Renal cortex interstitium (tissue), 11 donors: Measurements from ENCODE around the gene SLC7A14. TPM values are rescaled to one million over a fixed set of nuclear protein-coding genes. Genes with fewer than 3 reads are reported as not detected.
"Not testable (repeated sequence)": the region's sequence is repeated elsewhere in the genome, so short reads cannot be mapped to it uniquely, and the experiment has no call there.

ENCODE experiments used
- DNase-seq, 11 donors: peaks; one replicate each; pipeline ENCODE4 v3.0.0-alpha.2; 2013; ENCODE audit warnings: low read depth in 9 of 11, low spot score in 4 of 11; ENCODE audit errors: extremely low read depth in 1 of 11
- polyA plus RNA-seq, 3 donors: library from polyadenylated mRNA; unstranded; fragments of 120-200 nt; gene quantifications; one replicate each; pipeline ENCODE4 v1.2.1, GENCODE V29; 2013; ENCODE audit not compliant: insufficient read length in 3 of 3

The SLC7A14 gene
- polyA plus RNA-seq, 3 donors: 1.4 to 2.7 (median 2.0) TPM

DNA sequence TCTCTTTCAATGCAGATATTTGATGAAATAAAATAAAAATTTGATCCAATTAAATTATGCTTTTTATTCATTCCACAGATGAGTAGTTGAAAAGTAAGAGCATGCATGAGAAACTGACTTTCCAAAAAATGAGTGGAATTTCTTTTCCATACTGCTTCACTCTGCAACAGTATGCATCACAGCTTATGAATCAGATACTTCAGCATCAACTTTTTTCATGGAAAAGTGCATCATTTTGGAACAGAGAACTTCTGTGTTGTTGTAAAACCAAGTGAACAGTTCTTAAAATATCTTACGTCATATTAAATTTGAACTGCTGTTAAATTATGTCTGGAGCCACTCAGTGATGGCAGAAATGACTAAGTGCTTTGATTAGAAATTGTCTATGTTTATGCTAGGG, 16.7 kb upstream of the SLC7A14 start:
- no peak for DNase-seq

- DNase-seq: no peak
Measured at GRCh38 chr3:170600005-170600624, 14.2 kb upstream of the SLC7A14 start.

GRCh38 chr3:170599091-170599490, 13.2 kb upstream of the SLC7A14 start:
- DNase-seq: no peak

DNA sequence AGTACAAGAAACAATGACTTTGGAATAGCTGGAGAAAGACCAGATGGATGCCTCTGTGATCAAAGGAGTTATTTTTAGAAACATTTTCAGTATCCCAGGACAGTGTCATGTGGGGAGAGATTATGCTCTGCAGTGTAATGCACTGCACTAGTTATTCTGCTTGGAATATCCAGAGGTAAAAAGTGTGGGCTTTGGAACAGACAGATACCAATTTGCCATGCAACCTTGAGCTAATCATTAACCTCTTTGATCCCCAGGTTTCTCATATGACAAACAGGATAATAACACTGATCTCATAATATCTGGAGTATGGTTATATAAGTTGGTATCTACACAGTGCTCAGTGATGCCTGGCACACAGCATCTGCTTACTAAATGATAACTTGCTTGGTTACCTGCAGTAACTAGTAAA, 12.2 kb upstream of the SLC7A14 start:
- no peak for DNase-seq

GRCh38 chr3:170594528-170594927, 8.7 kb upstream of the SLC7A14 start:
- DNase-seq: no peak

GRCh38 chr3:170593634-170594033, 7.8 kb upstream of the SLC7A14 start:
- no peak for DNase-seq

GRCh38 chr3:170589113-170589512, 3.2 kb upstream of the SLC7A14 start:
- DNase-seq: no peak

DNA sequence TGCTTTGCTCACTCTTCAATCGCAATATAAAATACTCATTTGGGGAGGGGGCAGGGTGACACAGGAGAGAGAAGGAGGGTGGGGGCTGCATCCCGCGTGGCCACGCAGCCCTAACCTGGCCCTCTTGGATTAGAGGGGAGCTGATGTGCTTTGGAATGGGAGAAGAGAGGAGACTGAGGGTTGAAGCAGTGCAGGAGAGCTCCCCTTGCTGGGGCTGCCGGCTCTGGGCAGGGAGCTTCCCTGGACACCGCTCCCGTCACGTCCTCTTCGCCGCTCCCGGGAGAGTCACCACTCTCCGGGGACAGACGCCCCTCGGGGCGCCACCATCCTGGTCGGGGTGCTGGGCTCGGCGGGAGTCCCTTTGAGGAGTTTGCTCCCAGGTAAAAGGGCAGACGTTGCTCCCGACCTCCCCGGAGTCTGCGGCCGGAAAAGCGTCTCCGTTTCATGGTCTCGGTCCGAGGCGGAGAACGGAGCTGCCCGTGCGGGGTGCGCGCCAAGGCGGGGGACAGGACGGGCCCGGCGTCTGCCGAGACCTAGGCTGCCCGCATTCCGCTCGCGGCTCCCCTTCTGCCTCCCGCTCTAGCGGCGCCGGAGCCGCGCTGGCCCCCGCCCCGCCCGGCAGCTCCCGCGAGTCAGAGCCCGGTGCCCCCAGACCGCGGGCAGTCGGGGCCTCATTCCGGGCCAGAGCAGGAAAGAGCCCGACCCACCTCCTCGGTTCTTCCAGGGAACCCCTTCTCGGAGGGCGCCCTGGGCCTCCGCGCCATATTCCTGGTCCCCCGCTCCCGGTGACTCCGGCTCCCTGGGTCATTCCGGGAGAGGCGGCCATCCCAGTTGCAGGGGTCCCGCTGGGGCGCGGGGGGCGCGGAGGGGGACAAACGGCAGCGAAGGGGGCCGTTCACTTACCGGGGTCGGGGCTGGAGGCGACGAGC, 603 bp downstream of the SLC7A14 start:
- DNase-seq: no peak

DNA sequence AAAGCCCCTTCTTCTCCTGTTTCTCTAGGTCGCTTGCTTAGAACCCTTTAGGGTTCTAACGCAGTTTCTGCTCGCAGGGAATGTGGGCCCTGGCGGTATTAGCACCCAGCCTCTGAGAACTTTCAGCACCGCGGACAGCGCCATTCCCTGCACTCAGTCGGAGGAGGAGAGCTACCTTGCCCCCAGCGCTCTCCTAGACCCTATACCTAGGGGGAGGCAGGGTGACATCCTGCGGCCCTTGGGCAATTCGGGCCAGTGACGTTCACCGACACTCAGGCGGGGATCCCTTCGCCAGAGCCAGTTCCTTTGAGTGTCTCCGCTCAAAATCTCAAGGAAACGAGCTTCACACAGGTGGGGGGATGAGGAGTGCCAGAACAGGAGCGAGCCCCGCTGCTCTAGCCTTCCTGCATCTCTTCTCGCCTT, 1.3 kb downstream of the SLC7A14 start:
- DNase-seq: peak; percentile 60 to 90 (median 79)

DNA sequence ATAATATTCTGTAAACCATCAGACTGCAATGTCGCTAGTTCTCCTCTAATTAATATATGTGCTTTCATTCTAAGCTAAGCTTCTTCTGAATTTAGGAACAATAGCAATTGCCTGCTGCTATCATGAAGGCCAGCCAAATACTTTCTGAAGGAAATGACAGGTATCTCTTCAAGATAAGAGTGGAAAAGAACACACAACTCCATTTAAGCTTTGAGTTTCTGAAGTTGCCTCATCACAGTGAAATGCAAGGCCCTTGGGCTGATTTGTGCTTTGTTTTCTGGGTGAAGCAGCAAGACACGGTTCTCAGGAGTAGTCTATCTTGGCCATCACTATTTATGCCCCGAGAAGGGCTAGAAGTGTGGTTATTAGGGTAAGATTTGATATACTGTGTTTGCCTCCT, 6.2 kb downstream of the SLC7A14 start:
- DNase-seq: no peak

DNA sequence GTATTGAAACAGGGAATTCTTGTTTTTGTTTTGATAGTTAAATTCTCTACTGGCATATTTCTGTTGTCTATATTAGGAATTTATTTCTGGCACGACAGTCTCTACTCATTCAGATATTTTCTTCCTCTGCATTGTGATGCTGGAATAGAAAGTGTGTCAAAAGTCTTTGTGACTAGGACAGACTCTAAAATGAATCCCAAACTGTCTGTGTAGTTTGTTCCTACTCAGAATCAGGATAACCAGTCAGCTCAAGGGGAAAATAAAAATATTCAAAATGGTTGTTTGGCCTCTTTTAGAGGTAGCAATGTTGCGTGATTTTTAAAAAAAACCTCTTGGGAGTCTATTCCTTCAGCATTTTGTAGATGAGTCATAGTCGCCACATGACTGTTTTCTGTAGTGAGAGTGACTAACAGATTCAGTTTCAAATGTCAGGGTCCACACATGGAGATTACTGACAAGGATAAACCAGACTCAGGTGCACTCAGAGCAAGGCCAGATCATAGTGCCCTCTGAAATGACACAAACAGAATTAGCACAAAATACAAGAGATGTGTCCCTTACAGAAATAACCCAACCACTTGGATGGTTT, 13.1 kb downstream of the SLC7A14 start:
- DNase-seq: no peak

DNA sequence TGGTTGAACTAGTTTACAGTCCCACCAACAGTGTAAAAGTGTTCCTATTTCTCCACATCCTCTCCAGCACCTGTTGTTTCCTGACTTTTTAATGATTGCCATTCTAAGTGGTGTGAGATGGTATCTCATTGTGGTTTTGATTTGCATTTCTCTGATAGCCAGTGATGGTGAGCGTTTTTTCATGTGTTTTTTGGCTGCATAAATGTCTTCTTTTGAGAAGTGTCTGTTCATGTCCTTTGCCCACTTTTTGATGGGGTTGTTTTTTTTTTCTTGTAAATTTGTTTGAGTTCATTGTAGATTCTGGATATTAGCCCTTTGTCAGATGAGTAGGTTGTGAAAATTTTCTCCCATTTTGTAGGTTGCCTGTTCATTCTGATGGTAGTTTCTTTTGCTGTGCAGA, 18.3 kb downstream of the SLC7A14 start:
- not testable (repeated sequence) for DNase-seq

DNA sequence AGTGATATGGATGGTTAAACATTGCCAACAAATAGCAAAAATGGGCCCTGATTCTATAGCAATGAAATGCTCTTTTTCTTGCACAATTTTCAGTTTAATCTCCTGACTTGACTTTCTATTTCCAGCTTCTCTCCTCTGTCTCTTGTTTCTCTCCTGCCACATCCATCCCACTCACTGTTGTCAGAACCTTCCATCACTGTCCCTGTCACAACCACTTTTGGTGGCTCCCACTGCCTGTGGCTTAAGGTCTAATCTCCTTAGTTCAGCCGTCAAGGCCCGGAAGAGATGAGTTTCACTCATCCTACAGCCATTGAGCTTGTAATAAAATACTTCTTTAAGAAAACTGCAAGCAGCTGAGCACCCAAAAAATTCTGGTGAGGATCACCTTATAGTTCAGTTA, 19.5 kb downstream of the SLC7A14 start:
- no peak for DNase-seq

DNA sequence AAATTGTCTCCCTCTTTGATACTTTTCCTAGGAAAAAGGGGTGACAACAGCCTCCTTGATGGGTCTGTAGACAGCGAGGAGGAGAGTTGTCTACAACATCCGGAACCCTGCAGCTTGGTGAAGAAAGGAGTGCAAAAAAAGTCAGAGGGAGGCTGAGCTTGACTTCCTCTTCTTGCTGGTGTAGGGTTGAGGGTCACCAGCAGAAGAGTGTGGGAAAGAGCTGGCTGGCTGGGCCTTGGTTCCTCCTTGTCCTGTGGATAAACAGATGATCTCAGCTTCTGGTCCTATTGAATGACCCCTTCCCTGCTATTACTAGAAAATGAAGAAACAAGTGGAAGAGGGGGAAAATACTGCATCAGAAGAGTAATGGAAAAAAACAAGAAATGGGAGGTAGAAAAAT, 20.4 kb downstream of the SLC7A14 start:
- DNase-seq: no peak

- DNase-seq: no peak
Measured at GRCh38 chr3:170564664-170565063, 21.2 kb downstream of the SLC7A14 start.

- no peak for DNase-seq
Measured at GRCh38 chr3:170563712-170564423, 22.0 kb downstream of the SLC7A14 start.

GRCh38 chr3:170562080-170562479, 23.8 kb downstream of the SLC7A14 start:
- DNase-seq: no peak

DNA sequence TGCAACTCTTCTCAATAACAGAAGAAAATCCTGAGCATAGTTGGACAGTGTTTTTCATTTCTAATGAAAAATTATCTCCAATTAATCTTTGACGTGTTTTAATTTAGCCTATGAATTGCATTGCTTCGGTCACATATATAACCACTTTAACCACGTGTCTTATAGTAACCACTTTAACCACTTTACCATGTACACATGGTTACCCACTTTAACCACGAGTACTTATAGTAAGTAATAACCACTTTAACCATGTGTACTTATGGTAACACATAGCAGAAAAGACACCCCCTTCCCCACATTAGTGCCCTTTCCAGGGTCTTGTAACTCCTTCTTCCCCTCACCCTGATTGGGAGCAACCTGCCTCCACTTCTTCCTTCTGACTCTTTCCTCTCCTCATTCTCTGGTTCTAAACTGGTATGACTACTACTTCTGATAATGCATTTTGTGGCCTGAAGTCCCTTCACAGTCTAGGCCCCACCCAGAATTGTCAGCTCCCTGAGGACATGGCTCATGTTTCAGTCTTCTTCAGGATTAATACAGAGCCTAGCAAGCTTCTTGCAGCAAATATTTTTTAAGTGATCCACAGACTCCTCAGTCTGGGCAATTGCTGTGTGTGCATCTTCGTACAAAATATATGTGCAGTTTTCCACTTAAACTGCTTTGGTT, 25.0 kb downstream of the SLC7A14 start:
- no peak for DNase-seq

DNA sequence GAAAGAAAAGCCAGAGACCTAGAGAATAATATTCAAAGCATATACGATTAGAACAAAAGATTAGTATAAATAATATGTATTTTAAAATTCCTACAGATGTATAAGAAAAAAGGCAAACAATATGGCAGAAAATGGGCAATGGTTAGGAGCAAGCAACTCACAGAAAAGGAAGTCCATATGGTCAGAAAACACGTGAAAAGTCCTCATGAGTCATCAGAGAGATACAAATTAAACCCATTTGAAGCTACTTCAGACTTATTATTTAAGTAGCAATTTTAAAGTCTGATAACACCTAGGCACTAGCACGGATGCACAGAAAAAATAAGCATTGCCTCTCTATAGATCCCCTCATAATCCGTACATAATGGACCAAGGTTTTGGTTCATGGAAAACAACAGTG, 25.6 kb downstream of the SLC7A14 start:
- DNase-seq: no peak
